HG03135 (cell line): Measurements from ENCODE around the gene OR56B1.
"Not testable (repeated sequence)": the region's sequence is repeated elsewhere in the genome, so short reads cannot be mapped to it uniquely, and the experiment has no call there.

ENCODE experiments used
- ATAC-seq: cut with Tn5 transposase; IDR thresholded peaks from one replicate; pipeline ENCODE4 v1.9.1; 2021; ENCODE audit warnings: mild to moderate bottlenecking, moderate library complexity; ENCODE audit not compliant: unreplicated experiment

The OR56B1 gene

GRCh38 chr11:5736396-5736795 lies at the start of gene OR56B1:
TSS of gene OR56B1 (plus strand) at chr11:5736448. CDS start at chr11:5736517, 69 bp downstream.
- ATAC-seq: no peak

- no peak for ATAC-seq
Observed at GRCh38 chr11:5688482-5688881, 47.8 kb upstream of the OR56B1 start.

- ATAC-seq: peak; percentile 79
Observed at GRCh38 chr11:5689551-5689983, 46.7 kb upstream of the OR56B1 start, which contains the start of gene TRIM22. TSS of gene TRIM22 (plus strand) at chr11:5689790. CDS start at chr11:5696233, 6,443 bp downstream.

- no peak for ATAC-seq
Observed at GRCh38 chr11:5690216-5690615, 46.0 kb upstream of the OR56B1 start.

- ATAC-seq: no peak
Observed at GRCh38 chr11:5690736-5691135, 45.5 kb upstream of the OR56B1 start.

- not testable (repeated sequence) for ATAC-seq
Observed at GRCh38 chr11:5691238-5691963, 44.8 kb upstream of the OR56B1 start.

GRCh38 chr11:5691964-5692361 lies 44.3 kb upstream of the OR56B1 start:
- ATAC-seq: no peak

GRCh38 chr11:5694642-5695041 lies 41.6 kb upstream of the OR56B1 start:
- ATAC-seq: no peak

- ATAC-seq: no peak
Observed at GRCh38 chr11:5695580-5695979, 40.7 kb upstream of the OR56B1 start.

GRCh38 chr11:5696210-5696609 lies 40.0 kb upstream of the OR56B1 start:
- ATAC-seq: no peak

- no peak for ATAC-seq
Observed at GRCh38 chr11:5698281-5698680, 38.0 kb upstream of the OR56B1 start.

- no peak for ATAC-seq
Observed at GRCh38 chr11:5700421-5701054, 35.7 kb upstream of the OR56B1 start.

- no peak for ATAC-seq
Observed at GRCh38 chr11:5701055-5701577, 35.1 kb upstream of the OR56B1 start.

- ATAC-seq: peak; percentile 82
Observed at GRCh38 chr11:5703741-5704536, 32.3 kb upstream of the OR56B1 start.

GRCh38 chr11:5705688-5706087 lies 30.6 kb upstream of the OR56B1 start:
- ATAC-seq: no peak

GRCh38 chr11:5712507-5712906 lies 23.7 kb upstream of the OR56B1 start:
- ATAC-seq: no peak

GRCh38 chr11:5713695-5714094 lies 22.6 kb upstream of the OR56B1 start:
- no peak for ATAC-seq

GRCh38 chr11:5716518-5716917 lies 19.7 kb upstream of the OR56B1 start:
- ATAC-seq: not testable (repeated sequence)

GRCh38 chr11:5719703-5720495 lies 16.3 kb upstream of the OR56B1 start:
- ATAC-seq: no peak

- no peak for ATAC-seq
Observed at GRCh38 chr11:5722622-5723021, 13.6 kb upstream of the OR56B1 start.
